ENCODE results near the gene IFT122.
"Not testable (repeated sequence)": the region's sequence is repeated elsewhere in the genome, so short reads cannot be mapped to it uniquely, and the experiment has no call there.

Gene IFT122

GRCh38 chr3:129501630-129502029, 61.6 kb downstream of the IFT122 start:
- no peak for DNase-seq

DNA sequence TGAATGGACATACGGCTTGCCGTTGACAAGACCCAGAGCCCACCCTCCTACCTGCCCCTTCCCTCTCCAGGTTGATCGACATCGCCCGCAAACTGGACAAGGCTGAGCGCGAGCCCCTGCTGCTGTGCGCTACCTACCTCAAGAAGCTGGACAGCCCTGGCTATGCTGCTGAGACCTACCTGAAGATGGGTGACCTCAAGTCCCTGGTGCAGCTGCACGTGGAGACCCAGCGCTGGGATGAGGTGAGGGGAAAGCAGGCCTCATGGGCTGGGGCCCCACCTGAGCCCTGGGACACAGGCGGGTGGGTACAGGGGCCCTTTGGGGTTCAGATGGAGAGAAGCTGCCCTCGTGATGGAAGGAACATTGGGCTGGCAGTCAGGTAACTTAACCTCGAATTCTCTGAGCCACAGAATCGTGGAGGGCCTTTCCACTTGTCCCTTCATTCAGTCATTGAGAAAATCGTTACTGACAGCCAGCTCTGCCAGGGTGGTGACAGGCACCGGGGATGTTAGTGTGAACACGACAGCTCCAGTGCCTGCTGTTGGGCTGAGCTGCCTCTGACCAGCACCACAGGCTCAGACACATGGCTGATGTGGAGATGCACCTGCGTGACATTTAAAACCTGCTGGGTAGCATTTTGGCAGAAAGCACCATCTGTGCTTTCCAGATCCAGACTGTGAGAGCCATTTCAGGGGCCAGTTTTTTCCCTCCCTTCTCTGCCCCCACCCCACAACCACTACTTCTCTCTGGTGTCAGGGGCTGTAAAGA, 62.8 kb downstream of the IFT122 start:
- no peak for DNase-seq

- no peak for DNase-seq
Observed at GRCh38 chr3:129503471-129504291, 63.7 kb downstream of the IFT122 start.

DNA sequence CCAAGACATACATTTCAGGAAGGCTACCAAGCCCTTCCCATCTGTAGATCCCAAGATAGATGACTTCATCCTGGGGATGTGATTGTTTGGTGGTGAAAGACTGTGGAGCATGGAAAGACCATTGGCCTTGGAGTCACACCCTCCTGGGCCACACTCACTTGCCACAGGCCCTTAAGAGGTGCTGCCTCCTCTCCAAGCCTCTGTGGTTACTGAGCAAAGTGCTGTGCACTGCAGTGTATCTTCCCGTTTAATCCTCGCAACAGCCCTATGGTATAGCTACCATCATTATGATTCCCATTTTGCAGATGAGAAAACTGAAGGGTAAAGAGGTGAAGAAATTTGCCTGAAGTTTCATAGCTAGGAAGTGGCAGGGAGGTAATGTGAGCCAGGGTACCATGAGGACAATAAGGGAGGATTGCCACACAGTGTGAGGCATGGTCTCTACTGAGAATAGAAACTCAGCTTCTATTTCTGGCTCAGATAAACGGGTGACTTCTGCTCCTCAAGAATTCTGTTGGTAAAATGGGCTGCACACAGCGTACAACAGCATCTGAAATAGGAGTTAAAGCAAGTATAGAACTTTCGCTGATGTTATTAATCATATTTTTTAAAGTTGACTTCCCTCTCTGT, 64.6 kb downstream of the IFT122 start:
- no peak for DNase-seq

DNA sequence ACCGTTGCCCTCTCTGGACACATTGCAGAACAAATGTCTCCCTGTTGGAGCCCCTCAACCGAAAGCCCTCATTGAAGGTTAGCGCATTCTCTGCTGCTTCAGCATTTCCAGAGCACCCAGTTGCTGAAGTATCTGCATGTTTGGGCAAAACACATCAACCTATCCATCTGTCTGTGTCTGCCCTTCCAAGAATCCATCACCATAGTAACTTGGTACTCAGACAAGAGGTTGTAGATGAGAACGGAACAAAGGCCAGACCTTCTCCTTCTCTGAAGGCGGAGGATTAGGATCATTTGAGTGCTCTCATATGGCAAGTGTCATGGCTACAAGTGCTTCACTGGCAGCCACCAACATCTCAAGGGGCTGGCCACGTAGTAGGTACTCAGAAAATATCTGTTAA, 65.3 kb downstream of the IFT122 start:
- DNase-seq = no peak

DNA sequence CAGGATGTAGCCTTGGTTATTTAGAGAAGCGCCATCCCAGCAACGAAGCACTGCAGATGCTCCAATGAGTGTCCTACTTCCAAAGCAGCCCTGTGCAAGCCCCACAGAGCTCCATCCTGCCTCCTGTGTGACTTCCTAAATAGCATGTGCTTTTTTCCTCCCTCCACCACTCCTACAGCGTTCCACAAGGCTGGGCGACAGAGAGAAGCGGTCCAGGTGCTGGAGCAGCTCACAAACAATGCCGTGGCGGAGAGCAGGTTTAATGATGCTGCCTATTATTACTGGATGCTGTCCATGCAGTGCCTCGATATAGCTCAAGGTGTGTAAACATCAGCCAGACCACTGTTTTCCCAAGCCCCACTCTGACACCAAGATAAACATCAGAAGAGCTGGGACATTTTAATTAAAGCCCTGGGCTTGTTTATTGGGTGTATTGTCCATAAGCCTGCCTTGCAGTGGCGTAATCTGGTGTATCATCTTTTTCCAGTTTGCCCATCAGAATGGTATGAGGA, 66.3 kb downstream of the IFT122 start:
- no peak for DNase-seq

DNA sequence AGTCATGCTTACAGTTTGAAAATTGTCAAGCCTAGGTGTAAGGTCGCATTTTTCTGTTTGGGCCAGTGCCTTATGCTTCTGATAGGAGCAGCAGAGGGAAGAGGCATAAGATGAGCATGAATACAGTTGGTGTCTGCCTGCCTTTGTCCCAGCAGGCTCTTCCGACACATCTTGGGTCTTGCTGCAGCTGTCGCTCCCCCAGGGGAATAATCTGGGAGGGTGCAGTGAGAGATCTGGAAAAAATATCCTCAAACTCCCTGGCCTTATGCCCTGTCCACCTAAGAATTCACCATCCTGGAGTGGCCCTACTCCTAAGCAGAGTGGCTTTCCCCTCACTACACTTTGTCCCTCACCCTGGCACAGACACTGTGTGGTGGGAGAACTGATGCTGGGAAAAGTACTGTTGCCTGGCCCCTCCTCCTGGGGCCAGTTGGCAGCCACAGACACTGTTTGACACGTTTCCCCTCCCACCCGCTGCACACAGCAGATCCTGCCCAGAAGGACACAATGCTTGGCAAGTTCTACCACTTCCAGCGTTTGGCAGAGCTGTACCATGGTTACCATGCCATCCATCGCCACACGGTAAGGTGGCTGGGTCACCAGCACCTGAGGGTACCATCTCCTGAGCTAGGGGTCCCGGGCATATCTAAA, 67.3 kb downstream of the IFT122 start:
- no peak for DNase-seq

DNA sequence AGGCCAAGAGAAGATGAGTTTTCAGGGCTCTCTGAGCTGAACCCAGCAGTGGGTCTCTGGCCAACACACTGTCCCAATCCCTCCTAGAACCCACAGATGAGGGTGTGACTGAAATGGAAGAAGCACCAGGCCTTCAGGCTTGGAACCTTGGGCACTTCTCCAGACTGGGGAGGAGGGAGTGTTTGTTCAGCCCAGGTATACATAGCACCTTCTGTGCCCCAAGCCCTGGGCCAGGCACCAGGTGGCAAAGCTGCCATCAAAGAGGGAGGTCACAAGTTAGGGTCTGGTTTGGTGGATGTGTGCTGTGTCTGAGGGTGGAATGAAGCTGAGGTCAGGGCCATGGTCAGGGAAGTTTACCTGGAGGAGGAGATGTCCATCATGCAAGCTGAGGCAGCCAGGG, 72.6 kb downstream of the IFT122 start:
- no peak for DNase-seq

GRCh38 chr3:129513705-129514104, 73.7 kb downstream of the IFT122 start:
- no peak for DNase-seq

- no peak for DNase-seq
Observed at GRCh38 chr3:129514110-129514509, 74.1 kb downstream of the IFT122 start.

DNA sequence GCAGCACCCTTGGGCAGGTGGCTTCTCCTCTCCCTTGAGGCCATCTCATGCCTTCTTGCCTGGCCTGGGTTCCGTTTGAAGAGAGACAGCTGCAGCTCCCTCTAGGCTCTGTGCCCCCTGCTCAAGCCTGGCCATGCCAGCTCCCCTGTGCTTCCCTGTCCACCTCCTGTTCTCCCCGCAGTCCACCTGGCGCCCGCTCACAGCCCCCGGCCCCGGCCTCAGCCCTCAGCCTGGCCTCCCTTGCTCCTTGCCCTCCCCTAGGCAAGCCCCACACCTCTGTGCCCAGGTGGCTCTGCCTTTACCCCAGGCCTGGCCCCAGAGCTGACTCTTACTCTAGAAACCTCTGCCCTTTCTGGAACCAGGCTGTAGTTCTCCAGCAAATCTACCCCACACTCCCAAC, 74.5 kb downstream of the IFT122 start:
- DNase-seq = no peak

GRCh38 chr3:129515108-129515820, 75.2 kb downstream of the IFT122 start:
- DNase-seq = not testable (repeated sequence)

- not testable (repeated sequence) for DNase-seq
Observed at GRCh38 chr3:129515821-129516432, 75.9 kb downstream of the IFT122 start.

DNA sequence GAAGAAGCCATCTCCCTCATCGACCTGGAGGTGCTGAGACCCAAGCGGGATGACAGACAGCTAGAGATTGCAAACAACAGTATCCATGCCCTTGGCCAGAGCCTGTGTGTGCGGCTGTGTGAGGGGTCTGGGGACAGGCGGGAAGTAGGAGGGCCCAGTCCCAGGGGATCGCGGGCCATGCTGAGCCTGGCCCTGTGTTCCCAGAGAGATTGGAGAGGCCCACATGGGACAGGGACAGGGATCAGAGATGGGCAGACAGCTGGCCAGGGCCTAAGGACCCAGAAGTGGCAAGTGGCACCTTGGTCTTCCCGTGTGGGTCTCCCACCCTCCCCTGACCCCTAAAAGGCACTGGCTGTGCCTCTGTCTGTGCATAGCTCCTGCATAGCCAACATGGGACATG, 77.5 kb downstream of the IFT122 start:
- DNase-seq = no peak

DNA sequence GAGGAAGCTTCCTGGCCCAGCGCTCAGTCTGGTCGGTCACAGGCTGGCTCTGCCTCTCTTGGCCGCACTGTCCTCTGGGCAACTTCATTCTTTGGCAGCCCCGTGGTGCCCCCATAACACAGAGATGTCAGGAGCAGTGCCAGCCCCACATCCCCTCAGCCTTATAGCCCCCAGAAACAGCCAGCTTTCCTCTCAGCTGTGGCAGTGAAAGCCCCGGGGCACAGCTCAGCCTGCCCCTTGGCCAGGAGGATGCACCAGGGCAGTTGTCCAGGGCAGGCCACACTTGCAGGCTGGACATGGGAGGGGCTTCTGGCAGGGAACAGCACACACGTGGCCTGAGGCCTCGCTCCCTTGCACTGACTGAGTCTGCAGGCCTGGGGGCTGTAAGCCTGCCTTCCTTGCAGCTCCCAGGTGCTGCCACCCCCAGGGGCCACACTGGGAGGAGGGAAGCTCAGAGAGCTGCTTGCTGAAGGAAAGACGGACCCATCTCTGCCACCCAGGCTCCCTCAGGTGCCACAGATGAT, 78.1 kb downstream of the IFT122 start:
- DNase-seq = no peak

- DNase-seq = no peak
Observed at GRCh38 chr3:129518581-129518980, 78.6 kb downstream of the IFT122 start.

GRCh38 chr3:129519449-129519848, 79.4 kb downstream of the IFT122 start:
- no peak for DNase-seq

DNA sequence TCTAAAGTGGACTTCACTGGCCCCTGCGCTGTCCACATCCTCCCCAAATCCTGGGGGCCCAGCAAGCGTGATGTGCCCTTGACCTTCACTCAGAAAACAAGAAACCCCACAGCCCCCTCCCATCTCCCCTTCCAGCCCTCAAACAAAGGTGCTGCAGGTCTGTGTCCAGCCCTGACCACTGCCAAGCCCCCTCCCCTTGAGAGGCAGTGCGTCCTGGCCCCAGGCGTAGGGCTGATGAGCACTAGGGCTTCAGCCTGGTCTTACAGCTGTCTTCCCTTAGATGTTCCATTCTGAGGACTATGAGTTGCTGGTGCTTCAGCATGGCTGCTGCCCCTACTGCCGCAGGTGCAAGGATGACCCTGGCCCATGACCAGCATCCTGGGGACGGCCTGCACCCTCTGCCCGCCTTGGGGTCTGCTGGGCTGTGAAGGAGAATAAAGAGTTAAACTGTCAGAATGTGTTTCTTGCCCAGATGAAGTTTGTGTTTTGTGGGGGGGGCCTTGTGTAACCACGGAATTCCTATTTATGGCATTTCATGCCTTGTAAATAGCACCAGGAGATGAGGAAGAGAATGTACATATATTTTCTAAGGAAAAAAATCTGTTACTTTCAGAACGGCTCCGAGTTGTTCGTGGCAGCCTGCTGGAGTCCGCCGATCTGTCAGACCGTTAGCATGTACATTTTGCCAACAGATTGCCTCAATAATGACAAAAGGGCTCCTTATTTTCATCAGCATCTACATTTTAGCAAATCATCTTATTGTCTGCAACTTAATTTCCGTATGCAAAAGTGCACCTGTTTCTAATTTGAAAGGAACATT, 80.1 kb downstream of the IFT122 start:
- DNase-seq = no peak

- no peak for DNase-seq
Observed at GRCh38 chr3:129520960-129521359, 80.9 kb downstream of the IFT122 start.

GRCh38 chr3:129521611-129522010, 81.6 kb downstream of the IFT122 start:
- no peak for DNase-seq

DNA sequence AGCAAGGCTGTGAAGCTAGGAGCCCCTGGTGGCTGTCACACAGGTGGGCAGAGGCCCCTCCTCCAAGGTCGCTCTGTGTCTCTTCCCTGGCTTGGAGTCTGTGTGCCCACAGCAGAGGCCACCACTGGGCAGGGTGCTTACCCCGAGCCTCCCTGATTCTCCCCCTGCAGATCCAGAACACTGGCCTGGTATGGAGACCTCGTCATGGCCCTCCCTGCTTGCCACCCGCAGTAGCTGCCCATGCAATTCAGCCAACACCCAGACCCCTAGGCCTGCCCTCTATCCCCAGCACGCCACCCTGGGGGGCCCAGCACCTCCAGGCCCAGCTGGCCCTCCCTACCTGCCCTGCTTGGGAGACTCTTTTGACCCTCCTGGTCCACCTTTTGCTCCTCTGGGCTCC, 82.9 kb downstream of the IFT122 start:
- DNase-seq = no peak

Data from activated CD8-positive, alpha-beta memory T cell treated with anti-CD3 and anti-CD28 coated beads, Interleukin-2, amount 50 U/mL, for 48 hours (primary cell).